ENCODE measurements around the gene GTF2H2. TPM values are rescaled to one million over a fixed set of nuclear protein-coding genes. Genes with fewer than 3 reads are reported as not detected.
"Not testable (repeated sequence)": the region's sequence is repeated elsewhere in the genome, so short reads cannot be mapped to it uniquely, and the experiment has no call there.

Gene GTF2H2
- total RNA-seq, 6 donors from 2014 or later, result 7.5 to 46.1 (median 20.9) TPM

DNA sequence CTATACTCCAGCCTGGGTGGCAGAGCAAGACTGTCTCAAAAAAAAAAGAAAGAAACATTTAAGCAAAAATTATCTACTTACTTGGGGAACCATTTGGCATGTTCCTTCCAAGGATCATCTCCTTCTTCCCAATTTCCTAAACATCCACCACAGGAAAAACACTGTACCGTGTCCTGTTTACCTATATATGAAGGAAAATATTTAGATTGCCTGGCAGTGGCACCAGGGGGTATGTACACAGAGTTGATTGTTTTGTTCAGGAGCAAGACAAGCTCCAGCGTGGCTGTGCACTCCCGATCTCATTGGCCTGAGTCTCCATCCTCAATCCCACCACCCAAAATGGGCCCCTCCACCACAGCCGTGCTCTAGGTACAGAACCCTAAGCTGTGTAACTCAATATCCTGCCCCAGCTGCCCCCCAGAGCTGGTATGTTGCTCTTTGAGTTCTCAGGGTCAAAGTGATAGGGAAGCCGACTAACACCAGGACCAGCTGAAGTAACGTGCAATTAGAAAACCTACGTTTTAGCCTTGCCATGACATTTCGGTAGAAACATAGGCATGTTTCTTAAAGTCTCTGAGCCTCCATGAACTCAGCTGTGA lies 56.2 kb downstream of the GTF2H2 start:
- no peak for DNase-seq

DNA sequence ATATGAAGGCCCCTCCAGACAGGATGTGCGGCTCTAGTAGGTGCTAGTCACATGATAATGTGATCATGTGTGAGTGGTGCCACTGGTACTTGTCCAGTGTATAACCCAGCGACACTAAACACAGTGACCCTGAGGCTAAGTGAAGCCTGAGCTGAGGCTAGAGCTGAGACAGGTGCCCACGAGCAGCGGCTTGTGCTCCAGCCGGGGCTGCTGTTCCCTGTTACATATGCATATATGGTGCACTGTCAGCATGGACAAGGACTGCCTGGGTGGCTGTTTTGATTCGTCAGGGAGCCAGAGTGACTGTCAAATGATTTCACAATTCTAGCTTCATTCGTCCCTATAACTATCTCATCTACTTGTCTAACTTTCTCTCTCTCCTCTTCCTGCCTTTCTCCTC lies 60.5 kb downstream of the GTF2H2 start:
- H3K4me3 ChIP-seq; H3K4me1 ChIP-seq; H3K9me3 ChIP-seq; H3K36me3 ChIP-seq; ATAC-seq (ENCODE audit: low FRiP score in 2 of 2); H3K27ac ChIP-seq; H3K27me3 ChIP-seq; DNase-seq: not testable (repeated sequence)
- WGBS, 2 donors, result no CpG with 5 or more reads among the region's 7 CpGs

More for the DNA sequence above, 56.2 kb downstream of the GTF2H2 start:
- H3K27ac ChIP-seq, result no peak overlapping the region
- H3K4me1 ChIP-seq, result no peaks in the 10 kb centered on the region
- H3K27me3 ChIP-seq, result no peaks in the 10 kb centered on the region
- H3K4me3 ChIP-seq, result no peak overlapping the region
- TF ChIP-seq, protein P1, sequence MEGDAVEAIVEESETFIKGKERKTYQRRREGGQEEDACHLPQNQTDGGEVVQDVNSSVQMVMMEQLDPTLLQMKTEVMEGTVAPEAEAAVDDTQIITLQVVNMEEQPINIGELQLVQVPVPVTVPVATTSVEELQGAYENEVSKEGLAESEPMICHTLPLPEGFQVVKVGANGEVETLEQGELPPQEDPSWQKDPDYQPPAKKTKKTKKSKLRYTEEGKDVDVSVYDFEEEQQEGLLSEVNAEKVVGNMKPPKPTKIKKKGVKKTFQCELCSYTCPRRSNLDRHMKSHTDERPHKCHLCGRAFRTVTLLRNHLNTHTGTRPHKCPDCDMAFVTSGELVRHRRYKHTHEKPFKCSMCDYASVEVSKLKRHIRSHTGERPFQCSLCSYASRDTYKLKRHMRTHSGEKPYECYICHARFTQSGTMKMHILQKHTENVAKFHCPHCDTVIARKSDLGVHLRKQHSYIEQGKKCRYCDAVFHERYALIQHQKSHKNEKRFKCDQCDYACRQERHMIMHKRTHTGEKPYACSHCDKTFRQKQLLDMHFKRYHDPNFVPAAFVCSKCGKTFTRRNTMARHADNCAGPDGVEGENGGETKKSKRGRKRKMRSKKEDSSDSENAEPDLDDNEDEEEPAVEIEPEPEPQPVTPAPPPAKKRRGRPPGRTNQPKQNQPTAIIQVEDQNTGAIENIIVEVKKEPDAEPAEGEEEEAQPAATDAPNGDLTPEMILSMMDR (IDR thresholded peaks at IDR 0.05), result no peak
- no peak for TF ChIP-seq POLR2A (IDR thresholded peaks at IDR 0.05)
- no peak for TF ChIP-seq EP300 (IDR thresholded peaks at IDR 0.05)
- no peak for TF ChIP-seq POLR2AphosphoS5 (IDR thresholded peaks at IDR 0.05)
- H3K9me3 ChIP-seq, result no peaks in the 10 kb centered on the region
- ATAC-seq (ENCODE audit: low FRiP score in 2 of 2), result no peak
- H3K36me3 ChIP-seq, result no peaks in the 10 kb centered on the region
- WGBS, 2 donors, result 75 to 77% methylated on average over 8 of the region's 8 CpGs

Other genes starting within 250 kb of the GTF2H2 start
- 10 to 100 TPM in 2 of 6 donors, 1 to 10 TPM in 3, not detected in 1; 6.2 to 24.1 (median 9.3) TPM for gene SERF1A, start 167.0 kb downstream of the GTF2H2 start, total RNA-seq
- gene SMN1, start 142.6 kb downstream of the GTF2H2 start, total RNA-seq, result 10 to 100 TPM; 17.2 to 46.3 (median 23.7) TPM
- gene NAIP, start 42.3 kb downstream of the GTF2H2 start, total RNA-seq, result 10 to 100 TPM; 24.1 to 46.1 (median 36.9) TPM

All from upper lobe of left lung (tissue), 6 donors.